GM10248 (cell line): ENCODE data around the gene SMYD3.

Experiments
- CTCF ChIA-PET: fragments of 300-600 bp; sonication (Branson Sonifier 250); formaldehyde crosslinking; extraction: SDS; loops from one replicate; lab custom pipeline; 2021; ENCODE audit warnings: antibody characterized with exemption; lab: Yijun Ruan, JAX
- POLR2A ChIA-PET: fragments of 350-650 bp; sonication (Branson Sonifier 250); formaldehyde crosslinking; extraction: SDS; loops from one replicate; lab custom pipeline; 2020; ENCODE audit warnings: antibody characterized with exemption; lab: Yijun Ruan, JAX
- DNase-seq: peaks from one replicate; pipeline ENCODE4 v3.0.0; 2012; ENCODE audit errors: extremely low spot score
- CTCF ChIP-seq: IDR thresholded peaks from 2 replicates; pipeline ENCODE4 v1.5.1; 2012; ENCODE audit warnings: mild to moderate bottlenecking, low read depth; ENCODE audit errors: extremely low read depth, missing control alignments, control extremely low read depth

The SMYD3 gene

GRCh38 chr1:246197076-246197475, 310.0 kb downstream of the SMYD3 start:
- DNase-seq, result no peak
- no peak for TF ChIP-seq CTCF
- POLR2A ChIA-PET, result no interaction called here
- CTCF ChIA-PET, result no interaction called here

GRCh38 chr1:246195296-246195695, 311.8 kb downstream of the SMYD3 start:
- no peak for TF ChIP-seq CTCF
- DNase-seq, result no peak
- ChIA-PET CTCF (no interaction called here), POLR2A (no interaction called here)

- POLR2A ChIA-PET, result no interaction called here
- DNase-seq, result no peak
- TF ChIP-seq CTCF, result no peak
- CTCF ChIA-PET, result interaction anchor here (0.8 to 0.9 kb wide), 2 partner anchors 9 to 87 kb away, joined by 3 read pairs; no protein-coding TSS in a partner anchor
Measured at GRCh38 chr1:246193537-246193936, 313.5 kb downstream of the SMYD3 start.

- ChIA-PET POLR2A (no interaction called here), CTCF (interaction anchor here (0.8 kb wide), 1 partner anchor 15 kb away, joined by 3 read pairs; no protein-coding TSS in a partner anchor)
- no peak for TF ChIP-seq CTCF
- no peak for DNase-seq
Measured at GRCh38 chr1:246189126-246189525, 318.0 kb downstream of the SMYD3 start.

- POLR2A ChIA-PET, result no interaction called here
- DNase-seq, result no peak
- TF ChIP-seq CTCF, result no peak
- CTCF ChIA-PET, result interaction anchor here (1.3 to 1.6 kb wide), 2 partner anchors 12 to 25 kb away, joined by 3 to 4 read pairs; no protein-coding TSS in a partner anchor
Measured at GRCh38 chr1:246187834-246188372, 319.2 kb downstream of the SMYD3 start.

GRCh38 chr1:246184503-246184902, 322.6 kb downstream of the SMYD3 start:
- no peak for DNase-seq
- TF ChIP-seq CTCF, result no peak
- CTCF ChIA-PET, result no interaction called here
- POLR2A ChIA-PET, result interaction anchor here (0.6 kb wide), 1 partner anchor 1849 kb away, joined by 3 read pairs; no protein-coding TSS in a partner anchor
